Fibroblast of the aortic adventitia (primary cell): ENCODE measurements around the gene MAPK4. TPM values are rescaled to one million over a fixed set of nuclear protein-coding genes. Genes with fewer than 3 reads are reported as not detected.
A peak's percentile ranks its signal among the peaks of the same experiment; 100 is the strongest.
"Not testable (repeated sequence)": the region's sequence is repeated elsewhere in the genome, so short reads cannot be mapped to it uniquely, and the experiment has no call there.

Source experiments
- DNase-seq: peaks from one replicate; pipeline ENCODE4 v3.0.0-alpha.2; 2010; ENCODE audit warnings: low read depth
- H3K4me3 ChIP-seq: 2 replicates; pipeline ENCODE4 v1.5.1; 2011; ENCODE audit warnings: low read depth, mild to moderate bottlenecking, control low read depth, low read length, moderate library complexity
- CTCF ChIP-seq: IDR thresholded peaks from 2 replicates; pipeline ENCODE4 v1.5.1; 2011; ENCODE audit warnings: mild to moderate bottlenecking, low read length, control low read depth, inconsistent platforms; ENCODE audit not compliant: insufficient read depth
- total RNA-seq: library from RNA; depleted of rRNA; stranded (reverse); fragments of >200 nt; gene quantifications from 2 replicates; pipeline ENCODE4 v1.2.3, GENCODE V29; 2012; ENCODE audit warnings: low replicate concordance

Gene MAPK4
- total RNA-seq: under 0.01 TPM in 1 of 2 replicates, not detected in the other

- DNase-seq: peak; percentile 4
- peak within 1 kb of the TSS; percentile 50 for H3K4me3 ChIP-seq
- TF ChIP-seq CTCF: no peak
Observed at GRCh38 chr18:50559752-50560680, at the start of gene MAPK4. TSS of gene MAPK4 (plus strand) at chr18:50560087. CDS start at chr18:50663959, 103,872 bp downstream.

- not testable (repeated sequence) for DNase-seq, H3K4me3 ChIP-seq
Observed at GRCh38 chr18:50517277-50517676, 42.6 kb upstream of the MAPK4 start.

- peak; percentile 26 for DNase-seq
Observed at GRCh38 chr18:50518787-50519546, 40.9 kb upstream of the MAPK4 start.

GRCh38 chr18:50523165-50523564, 36.7 kb upstream of the MAPK4 start:
- no peak for TF ChIP-seq CTCF

More at GRCh38 chr18:50518787-50519546, 40.9 kb upstream of the MAPK4 start:
- no peak for TF ChIP-seq CTCF
- H3K4me3 ChIP-seq: no peak overlapping the region

GRCh38 chr18:50527636-50528307, 32.1 kb upstream of the MAPK4 start:
- no peak for DNase-seq
- no peak for TF ChIP-seq CTCF
- H3K4me3 ChIP-seq: no peak overlapping the region

More at GRCh38 chr18:50523165-50523564, 36.7 kb upstream of the MAPK4 start:
- no peak for DNase-seq
- no peak overlapping the region for H3K4me3 ChIP-seq

GRCh38 chr18:50528806-50529205, 31.1 kb upstream of the MAPK4 start:
- no peak for TF ChIP-seq CTCF
- DNase-seq: no peak
- no peak overlapping the region for H3K4me3 ChIP-seq

- DNase-seq, H3K4me3 ChIP-seq: not testable (repeated sequence)
Observed at GRCh38 chr18:50533822-50534221, 26.1 kb upstream of the MAPK4 start.

- not testable (repeated sequence) for DNase-seq
Observed at GRCh38 chr18:50544476-50544875, 15.4 kb upstream of the MAPK4 start.

More at GRCh38 chr18:50544476-50544875, 15.4 kb upstream of the MAPK4 start:
- not testable (repeated sequence) for H3K4me3 ChIP-seq
